Activated naive CD4-positive, alpha-beta T cell treated with anti-CD3 and anti-CD28 coated beads, Interleukin-2, amount 50 U/mL, for 16 hours (primary cell): ENCODE results near the gene PGLYRP3.
A peak's percentile ranks its signal among the peaks of the same experiment; 100 is the strongest.

Experiments used
- DNase-seq: peaks from one replicate; pipeline ENCODE4 v3.0.0-alpha.2; 2020

Gene PGLYRP3, protein sequence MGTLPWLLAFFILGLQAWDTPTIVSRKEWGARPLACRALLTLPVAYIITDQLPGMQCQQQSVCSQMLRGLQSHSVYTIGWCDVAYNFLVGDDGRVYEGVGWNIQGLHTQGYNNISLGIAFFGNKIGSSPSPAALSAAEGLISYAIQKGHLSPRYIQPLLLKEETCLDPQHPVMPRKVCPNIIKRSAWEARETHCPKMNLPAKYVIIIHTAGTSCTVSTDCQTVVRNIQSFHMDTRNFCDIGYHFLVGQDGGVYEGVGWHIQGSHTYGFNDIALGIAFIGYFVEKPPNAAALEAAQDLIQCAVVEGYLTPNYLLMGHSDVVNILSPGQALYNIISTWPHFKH

DNA sequence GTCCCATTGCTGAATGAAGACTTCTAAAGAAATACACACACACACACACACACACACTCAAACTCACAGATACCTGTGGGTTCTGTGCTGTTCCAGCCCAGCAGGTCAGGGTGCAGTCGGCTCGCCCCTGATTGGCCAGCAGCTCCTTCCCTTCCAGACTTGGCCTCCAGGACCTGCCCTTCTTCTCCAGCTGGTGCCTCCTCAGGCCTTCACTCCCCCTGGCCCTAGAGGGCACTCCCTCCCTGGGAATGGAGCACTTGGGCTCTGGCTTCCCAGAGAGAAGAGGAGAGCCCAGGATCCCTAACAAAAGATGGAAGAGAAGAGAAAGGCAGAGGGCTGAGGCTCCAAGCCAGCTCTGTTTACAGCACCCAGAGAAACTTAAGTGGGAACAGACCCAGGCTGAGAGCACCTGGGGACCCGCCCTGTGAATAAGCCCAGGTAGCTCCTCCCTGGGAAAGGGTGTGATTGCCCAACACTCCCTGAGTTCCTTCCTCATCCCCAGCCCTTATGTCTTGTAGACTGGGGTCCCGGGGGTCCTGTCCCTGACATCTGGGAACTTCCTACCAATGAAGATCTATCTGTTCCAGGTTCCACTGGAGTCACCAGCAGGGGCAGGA, at the start of gene PGLYRP3:
Gene PGLYRP3 (minus strand): TSS at position 383 of the 617 bp plus-strand sequence. CDS start 2,287 bp downstream, outside the sequence.
- DNase-seq, result no peak

DNA sequence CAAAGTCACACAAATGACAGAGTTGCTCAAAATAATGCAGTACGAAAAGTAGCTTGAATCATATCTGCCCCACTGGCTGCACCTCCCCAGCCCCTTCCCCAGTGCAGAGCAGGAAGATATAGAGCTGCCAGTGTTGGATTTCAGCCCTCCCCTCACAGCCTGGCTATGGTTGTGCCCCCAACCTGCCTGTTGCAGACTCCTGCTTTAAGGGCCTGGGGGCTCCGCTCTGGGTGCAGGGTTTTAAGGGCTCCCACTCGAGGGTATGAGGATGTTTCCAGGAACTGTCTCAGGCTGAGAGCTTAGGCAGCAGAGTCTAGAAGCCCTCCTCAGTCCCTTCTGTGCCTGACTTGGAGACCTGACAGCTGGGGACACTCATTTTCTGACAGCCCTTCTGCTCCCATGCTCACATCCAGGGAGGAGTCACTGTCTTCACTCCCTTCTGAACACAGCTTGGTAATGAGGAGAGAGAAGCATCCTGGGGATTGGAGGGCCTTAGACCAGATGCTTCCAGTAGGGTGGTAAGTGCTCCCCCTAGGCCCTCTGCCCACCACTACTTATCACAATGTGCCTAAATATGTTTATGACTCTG, 49.5 kb upstream of the PGLYRP3 start:
- no peak for DNase-seq

DNA sequence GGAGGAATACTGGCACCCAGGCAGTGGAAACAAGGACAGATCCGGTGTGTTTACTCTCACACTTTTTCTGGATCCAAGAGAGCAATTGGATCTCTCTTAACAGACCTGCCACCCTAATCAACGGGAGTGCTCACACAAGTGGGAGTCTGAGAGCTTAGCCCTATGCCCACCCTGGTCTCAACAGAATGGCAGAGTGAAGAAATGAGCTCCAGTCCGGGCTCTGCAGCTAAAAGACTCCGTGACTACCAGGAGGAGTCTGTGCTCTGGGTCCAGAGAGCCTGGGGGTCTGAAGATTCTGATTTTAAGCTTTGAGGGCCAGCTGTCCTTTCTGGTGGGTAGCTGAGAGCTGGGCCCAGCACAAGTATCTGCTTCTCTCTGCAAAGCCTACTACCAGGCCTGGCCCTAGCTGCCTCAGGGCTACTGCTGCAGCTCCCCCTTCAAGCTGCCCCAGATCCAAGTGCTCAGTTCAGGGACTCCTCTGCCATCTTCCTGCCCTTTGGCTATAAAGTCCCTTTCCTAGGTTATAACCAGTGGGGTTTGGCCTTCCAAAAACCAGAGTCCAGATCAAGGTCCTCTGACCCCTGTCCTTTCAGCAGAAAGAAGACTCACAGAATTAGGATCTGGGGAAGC, 48.8 kb upstream of the PGLYRP3 start:
- DNase-seq, result no peak

DNA sequence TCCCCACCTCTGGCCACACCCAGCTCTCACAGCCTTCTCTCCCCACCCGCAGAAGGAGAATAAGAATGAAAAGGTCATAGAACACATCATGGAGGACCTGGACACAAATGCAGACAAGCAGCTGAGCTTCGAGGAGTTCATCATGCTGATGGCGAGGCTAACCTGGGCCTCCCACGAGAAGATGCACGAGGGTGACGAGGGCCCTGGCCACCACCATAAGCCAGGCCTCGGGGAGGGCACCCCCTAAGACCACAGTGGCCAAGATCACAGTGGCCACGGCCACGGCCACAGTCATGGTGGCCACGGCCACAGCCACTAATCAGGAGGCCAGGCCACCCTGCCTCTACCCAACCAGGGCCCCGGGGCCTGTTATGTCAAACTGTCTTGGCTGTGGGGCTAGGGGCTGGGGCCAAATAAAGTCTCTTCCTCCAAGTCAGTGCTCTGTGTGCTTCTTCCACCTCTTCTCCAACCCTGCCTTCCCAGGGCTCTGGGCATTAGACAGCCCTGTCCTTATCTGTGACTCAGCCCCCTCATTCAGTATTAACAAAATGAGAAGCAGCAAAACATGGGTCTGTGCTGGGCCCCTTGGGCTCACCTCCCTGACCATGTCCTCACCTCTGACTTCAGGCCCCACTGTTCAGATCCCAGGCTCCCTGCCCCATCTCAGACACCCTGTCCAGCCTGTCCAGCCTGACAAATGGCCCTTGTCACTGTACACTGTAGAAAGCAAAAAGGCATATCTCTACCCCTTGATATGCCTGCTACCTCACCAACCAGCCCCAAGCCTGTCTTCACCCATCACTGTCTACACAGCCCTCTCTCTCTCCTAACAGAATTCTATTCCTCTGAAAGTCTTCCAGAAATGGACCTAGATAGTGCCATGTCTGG, 48.1 kb upstream of the PGLYRP3 start:
- no peak for DNase-seq

DNA sequence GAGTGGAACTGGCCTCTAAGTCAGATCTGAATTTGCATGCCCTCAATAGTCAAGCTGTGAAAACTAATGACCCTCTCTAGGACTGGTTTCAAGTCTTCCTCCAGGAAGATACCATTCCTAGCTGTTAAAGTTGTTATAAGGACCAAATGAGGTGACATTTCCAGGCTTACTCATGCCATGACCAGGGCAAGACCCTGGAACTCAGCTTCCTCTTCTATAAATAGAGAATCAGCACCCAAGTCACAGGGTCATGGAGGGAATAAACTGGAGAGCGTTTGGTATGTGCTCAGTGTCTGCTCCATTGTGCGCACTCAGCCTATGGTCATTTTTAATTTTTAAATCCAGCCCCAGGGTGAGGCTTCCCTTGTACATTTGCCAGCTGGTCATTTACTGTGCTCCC, 47.4 kb upstream of the PGLYRP3 start:
- no peak for DNase-seq

DNA sequence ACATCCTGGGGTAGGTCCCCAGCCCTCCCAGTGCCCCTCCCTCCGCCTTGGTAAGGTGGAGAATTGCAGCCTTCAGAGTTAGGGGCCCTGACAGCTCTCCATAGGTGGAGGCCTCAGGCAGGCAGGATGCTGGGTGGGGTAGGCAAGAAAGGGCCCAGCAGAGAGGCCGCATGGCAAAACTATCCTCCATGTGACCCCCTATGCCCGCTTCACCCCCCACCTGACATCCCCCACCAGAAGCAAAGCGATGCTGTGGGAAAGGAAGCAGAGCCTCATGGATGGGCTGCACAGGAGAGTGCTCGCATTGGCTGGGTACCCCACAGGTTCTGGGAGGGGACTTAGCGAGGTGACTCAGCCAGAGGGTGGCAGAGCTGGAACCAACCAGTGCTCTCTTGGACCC, 46.5 kb upstream of the PGLYRP3 start:
- DNase-seq, result no peak

DNA sequence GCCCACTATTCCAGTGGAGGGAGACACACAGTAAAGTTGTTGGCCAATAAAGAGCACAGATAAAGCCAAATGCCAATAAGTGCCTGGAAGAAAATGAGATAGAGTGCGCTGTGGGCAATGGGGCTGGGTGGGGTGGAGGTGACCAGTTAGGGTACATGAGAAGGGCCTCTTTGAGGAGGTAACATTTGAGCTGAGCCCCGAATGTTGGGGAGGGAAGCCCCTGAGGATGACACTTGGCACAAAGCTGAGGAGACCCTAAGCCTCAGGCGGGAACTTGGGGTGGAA, 45.9 kb upstream of the PGLYRP3 start:
- DNase-seq, result no peak

DNA sequence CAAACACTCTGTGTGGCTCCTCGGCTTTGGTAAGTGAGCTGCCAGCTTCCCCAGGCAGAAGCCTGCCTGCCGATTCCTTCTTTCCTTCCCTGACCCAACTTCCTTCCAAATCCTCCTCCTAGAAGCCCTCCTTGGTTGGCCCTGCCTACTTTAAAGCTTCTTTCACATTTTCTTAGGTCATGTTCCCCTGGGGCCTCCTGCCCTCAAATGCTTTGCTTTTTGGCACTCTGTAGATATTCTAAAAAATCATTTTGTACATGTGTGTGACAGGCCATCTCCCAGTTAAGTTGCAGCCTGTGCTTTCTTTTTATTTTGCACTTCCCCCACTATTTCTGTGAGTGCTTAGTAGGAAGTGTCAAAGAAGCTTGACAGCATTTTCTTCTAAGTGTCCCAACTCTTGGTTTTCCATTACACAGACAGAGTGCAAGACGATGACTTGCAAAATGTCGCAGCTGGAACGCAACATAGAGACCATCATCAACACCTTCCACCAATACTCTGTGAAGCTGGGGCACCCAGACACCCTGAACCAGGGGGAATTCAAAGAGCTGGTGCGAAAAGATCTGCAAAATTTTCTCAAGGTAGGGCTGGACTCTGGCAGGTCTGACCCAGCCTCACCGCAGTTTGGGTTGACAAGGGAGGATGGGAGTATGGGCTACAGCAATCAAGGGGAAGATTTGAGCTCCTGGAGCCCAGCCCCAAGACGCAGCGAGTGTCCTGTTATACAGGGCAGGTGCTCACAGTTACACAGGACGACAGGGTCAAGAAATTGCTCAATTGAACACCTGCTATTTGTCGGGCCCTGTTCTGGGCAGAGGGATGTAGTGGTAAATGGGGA, 45.3 kb upstream of the PGLYRP3 start, which contains the start of gene S100A9:
Gene S100A9 (plus strand): TSS at position 2 of the 838 bp plus-strand sequence. CDS start 430 bp downstream, at position 432.
- no peak for DNase-seq

DNA sequence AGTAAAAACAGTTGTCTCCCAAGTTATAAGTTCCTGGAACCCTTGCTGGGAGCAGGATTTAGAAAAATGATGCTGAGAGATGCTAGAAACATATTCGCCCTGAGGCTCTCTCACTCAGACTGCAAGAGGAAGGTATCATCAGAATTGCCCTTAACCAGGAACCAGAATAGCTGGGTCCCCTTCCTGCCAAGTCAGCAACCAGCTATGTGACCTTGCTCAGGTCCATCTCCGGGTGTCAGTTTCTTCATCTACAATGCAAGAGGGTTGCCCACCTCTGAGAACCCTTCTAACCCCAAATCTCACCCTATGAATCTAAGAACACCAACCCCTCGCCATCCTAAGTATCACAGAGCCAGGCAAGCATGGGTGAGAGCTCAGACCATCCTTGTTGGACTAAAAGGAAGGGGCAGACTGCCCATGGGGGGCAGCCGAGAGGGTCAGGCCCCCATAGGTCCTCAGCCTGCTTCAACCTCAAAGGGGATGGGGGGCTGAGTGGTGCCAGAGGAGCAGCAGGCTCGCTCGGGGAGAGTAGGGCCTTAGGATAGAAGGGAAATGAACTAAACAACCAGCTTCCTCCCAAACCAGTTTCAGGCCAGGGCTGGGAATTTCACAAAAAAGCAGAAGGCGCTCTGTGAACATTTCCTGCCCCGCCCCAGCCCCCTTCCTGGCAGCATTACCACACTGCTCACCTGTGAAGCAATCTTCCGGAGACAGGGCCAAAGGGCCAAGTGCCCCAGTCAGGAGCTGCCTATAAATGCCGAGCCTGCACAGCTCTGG, 44.5 kb upstream of the PGLYRP3 start:
- no peak for DNase-seq

DNA sequence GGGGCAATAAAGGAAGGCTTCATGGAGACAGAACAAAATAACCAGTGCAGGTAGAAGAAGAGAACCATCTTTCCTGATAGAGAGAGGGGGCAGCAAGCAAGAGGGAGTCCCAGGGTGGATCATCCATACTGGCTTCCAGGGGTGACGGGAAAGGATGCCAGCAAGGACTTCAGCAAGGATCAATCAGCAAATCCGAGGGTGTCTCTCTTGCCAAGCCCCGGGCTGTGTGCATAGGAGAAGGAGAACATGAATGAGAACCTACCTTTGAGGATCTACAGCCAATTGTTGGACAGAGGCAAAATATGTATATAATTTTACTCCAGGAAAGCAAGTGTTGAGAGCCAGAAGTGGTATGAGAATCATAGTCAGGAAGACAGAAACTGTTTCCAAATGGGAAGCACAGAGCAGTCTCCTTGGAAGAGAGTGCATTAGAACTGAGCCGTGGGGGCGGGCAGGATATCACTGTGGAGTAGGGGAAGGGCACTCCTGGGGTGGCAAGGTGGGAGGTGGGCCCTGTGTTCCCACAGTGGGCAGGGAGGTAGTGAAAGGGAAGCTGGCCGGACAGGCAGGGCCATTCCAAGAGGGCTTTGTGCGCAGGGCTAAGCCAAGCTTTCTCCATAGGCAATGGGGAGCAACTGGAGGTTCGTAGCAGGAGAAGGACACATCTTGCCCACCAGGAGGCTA, 43.8 kb upstream of the PGLYRP3 start:
- DNase-seq, result no peak

DNA sequence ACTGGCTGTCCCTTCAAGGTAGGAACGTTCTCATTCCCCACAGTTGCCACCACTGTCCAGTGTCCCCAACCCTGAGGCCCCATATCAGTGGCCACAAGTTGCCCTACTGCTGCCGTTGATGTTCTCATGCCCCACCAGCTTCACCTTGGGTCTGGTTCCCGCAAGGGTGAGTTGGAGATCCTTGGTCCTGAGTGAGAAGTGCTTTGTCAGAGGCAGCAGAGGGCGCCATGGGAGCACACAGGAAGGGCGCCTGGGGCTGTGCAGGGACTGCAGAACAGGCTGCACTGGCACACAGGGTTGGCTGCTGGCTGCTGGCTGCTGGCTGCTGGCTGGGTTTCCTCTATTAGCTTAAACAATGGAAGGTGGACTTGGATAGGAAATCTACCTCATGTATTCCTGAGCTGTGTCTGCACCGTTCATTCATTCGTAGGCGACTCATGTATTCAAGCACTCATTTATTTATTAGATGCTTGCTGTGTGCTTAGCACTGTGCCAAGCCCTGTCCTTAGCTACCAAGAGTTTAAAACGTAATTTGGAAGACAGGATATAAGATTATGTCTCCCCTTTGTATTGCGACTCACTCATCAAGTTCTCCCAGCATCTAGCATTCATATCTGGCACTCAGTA, 42.8 kb upstream of the PGLYRP3 start:
- peak; percentile 30 for DNase-seq

DNA sequence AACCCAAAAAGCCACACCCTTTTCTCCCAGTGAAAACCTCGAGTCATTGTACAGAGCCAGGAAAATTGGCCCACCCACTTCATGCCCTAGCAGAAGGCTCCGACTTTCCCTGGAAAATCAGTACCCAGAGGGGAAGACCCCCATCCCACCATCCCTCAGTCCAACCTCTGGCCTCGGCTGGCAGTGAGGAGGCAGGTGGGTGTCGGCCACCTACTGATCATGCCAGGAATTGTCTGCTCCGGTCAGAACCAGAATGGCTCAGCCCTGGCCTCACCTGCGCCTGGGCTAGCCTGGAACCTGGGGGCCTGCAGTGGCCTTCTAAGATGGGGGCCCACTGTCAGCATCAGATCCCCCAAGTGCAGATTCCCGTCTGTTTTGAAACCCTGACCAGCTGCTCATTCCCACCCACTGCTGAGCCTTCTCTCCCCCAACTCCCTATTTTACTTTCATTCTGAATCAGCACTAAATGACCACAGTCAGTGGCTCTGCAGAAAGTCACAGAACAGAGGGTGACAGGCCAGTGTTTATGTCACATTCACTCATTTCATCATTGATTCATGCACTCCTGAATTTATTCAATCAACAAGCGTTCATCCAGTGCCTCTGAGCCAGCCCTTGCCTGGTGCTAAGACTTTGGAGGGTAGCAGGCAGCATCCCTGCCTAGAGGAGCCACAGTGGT, 41.9 kb upstream of the PGLYRP3 start:
- DNase-seq, result no peak

DNA sequence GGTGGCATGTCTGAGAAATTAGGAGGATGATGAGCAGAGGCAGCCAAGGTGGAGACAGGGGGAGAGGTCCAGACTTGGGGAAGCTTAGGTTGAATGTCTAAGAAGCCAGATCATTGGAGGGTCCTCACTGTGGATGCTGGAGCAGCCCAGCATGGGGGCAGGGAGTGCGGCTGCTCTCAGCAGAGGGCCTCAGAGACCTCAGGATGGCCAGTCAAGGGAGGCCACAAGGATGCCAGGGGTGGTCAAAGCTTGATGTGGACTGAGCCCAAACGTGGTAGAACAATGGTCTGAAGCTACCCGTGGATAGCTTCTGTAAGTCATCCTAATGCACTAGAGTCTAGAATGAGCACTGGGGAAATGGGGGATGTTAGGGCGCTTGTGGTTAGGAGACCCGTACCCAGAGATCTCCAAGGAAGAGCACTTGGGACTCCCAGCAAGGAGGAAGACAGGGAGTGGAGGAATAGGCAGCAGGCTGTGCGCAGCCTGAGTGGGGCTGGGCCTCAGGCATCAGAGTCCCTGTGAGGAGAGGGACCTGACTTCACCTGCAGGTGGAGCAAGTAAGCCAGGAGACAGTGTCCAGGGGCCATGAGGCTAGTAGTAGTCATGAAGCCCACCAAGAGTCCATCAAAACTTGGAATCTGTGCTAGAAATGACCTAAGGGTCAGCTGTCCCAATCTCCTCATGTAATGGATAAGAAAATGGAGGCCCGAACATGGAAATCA, 40.6 kb upstream of the PGLYRP3 start:
- DNase-seq, result no peak

DNA sequence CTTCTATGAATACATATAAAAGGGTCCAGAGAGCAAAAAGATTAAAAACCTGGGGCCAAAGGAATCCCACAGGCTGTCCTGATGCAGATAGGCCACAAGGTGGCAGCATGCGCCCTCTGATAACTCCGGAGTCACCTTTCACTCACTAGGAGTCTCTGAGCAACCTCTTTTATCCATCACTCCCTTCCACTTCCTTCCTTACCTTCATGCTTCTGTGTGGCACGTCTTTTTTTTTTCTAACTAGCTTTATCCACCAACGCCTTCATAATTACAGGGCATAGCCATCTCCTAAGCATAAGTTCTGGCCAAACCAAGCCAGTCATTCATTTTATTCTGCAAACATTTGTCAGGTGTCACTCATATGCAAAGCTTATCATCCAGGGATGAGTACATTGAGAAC, 39.8 kb upstream of the PGLYRP3 start:
- DNase-seq, result peak; percentile 62

DNA sequence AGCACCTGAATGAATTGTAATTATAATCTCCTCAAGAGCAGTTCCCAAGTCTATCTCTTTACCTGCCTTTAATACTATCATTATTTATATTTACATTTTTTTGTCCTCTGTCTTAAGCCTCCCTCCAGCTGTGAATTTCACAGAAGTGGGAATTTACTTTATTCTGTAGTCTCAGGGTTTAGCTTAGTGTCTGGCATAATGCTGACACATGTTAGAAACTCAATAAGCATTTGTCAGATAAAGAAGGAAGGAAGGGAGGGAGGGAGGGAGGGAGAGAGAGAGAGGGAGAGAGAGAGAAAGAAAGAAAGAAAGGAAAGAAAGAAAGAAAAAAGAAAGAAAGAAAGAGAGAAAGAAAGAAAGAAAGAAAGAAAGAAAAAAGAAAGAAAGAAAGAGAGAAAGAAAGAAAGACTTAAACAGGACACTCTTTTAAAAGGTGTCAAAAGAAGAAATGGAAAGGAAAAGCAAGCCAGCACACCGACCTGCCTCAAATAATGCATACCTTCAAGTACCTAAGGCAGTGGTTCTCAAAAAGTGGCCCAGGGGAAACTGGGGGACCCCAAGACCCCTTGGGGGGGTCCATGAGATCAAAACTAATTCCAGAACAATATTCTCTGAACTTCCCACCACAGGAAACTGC, 37.7 kb upstream of the PGLYRP3 start:
- DNase-seq, result no peak

DNA sequence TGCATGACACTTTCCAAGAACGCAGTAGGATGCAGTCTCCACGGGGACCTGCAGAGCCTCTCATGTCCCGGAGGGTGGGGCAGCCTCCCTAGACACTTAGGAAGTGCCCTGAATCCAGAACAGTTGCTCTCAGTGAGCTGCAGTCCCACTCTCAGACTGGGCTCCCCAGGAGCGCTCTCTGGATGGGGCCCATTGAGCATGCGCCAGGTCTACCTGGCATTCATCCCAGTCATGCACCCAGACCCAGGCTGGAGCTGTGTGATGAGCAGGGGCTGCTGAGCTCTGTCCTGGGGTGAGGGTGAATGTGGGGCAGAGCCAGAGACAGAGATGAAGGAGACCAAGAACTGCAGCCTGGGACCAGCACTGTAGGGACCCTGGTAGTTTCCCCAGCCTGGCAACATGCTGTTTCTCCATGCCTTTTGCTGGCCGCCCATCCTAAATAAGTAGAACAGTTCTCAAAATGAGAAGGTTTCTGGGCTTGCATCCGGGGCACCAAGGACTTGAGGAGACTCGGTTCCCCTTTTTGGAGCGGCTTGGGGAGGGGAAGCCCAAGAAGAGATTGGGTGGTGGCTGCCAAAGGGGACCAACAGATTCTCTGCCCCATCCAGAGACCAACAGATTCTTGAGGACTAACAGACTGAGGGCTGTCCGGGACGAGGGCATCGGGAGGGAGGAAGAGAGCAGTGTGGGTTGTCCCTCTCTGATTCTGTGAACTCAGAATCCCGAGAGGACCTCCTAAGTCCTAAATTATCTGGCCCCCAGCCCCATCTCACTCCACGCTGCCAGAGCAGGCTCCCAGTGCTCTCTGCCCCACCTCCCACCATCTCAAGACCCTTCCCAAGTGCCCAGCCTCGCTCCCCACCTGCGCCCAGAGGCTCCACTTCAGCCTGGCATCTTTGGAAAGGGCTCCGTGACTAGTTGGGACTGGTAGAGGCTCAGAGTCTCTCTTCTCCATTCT, 36.9 kb upstream of the PGLYRP3 start:
- no peak for DNase-seq
